GM12801 (cell line): Measurements from ENCODE around the gene SLC5A10.

Experiments used
- TF ChIP-seq, protein P1 (sequence below): IDR thresholded peaks from one replicate; pipeline ENCODE4 v1.5.1; 2011; ENCODE audit warnings: control low read depth; ENCODE audit not compliant: insufficient read length; ENCODE audit errors: extremely low read depth

The SLC5A10 gene

DNA sequence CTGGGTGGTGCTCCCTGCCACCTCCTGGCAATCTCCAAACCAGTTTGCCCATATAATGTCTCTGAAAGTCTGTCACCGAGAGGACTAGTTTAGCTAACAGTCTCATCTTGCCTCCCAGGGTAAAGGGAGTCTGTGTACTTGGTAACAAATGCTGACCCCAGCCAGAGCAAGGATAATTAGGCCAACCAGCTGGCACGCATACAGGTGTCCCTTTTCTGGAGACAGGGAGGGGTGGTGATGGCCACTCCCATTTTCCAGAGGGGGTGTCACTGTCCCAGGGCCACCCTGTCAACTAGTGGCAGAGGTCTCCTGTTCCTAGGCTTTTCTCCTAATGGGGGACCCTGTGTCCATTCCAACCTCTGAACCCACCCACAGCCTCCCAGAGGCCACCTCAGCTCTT lies 44.5 kb downstream of the SLC5A10 start:
- TF ChIP-seq, protein P1, sequence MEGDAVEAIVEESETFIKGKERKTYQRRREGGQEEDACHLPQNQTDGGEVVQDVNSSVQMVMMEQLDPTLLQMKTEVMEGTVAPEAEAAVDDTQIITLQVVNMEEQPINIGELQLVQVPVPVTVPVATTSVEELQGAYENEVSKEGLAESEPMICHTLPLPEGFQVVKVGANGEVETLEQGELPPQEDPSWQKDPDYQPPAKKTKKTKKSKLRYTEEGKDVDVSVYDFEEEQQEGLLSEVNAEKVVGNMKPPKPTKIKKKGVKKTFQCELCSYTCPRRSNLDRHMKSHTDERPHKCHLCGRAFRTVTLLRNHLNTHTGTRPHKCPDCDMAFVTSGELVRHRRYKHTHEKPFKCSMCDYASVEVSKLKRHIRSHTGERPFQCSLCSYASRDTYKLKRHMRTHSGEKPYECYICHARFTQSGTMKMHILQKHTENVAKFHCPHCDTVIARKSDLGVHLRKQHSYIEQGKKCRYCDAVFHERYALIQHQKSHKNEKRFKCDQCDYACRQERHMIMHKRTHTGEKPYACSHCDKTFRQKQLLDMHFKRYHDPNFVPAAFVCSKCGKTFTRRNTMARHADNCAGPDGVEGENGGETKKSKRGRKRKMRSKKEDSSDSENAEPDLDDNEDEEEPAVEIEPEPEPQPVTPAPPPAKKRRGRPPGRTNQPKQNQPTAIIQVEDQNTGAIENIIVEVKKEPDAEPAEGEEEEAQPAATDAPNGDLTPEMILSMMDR = no peak

DNA sequence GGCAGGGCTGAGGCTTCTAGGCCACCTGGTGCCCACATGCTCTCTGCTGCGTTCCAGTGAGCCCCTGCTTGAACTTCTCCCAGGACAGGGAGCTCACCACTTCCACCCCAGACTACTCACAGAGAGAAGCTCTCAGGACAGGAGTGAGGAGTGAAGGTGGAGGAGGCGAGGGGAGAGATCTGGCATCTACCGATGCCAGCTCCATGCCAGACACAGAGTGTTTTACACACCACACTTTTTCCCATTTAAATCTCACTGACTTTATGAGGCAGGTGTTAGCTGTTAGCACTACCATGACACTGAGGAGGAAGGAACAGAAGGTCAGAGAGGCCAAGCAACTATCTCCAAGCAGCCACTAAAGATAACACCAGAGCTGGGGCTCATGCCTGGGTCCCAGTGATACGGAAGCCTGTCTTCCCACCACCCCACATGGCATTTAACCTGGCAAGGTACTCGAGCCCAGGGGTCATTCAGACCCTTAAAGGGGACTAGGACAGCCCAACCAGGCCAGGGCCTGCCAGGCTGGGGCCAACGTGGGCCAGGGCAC lies 45.8 kb downstream of the SLC5A10 start:
- TF ChIP-seq, protein P1 = no peak

DNA sequence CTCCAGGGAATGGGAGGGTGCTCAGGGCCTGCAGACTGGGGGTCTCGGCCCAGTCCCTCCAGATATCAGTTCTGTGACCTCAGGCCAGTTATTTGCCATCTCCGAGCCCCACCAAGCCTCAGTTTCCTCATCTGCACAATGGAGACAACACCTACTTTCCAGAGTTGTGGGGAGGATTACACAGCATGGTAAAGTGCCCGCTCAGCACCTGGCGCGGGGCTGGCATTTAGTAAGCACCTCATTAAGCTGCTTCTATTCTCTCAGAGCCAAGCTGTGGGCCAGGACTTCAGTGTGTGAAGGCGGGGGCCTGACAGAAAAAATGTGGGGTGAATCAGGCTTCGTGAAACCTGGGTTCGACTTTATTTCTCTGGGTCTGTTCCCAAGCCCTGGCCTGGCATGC lies 47.4 kb downstream of the SLC5A10 start:
- TF ChIP-seq, protein P1 = no peak

DNA sequence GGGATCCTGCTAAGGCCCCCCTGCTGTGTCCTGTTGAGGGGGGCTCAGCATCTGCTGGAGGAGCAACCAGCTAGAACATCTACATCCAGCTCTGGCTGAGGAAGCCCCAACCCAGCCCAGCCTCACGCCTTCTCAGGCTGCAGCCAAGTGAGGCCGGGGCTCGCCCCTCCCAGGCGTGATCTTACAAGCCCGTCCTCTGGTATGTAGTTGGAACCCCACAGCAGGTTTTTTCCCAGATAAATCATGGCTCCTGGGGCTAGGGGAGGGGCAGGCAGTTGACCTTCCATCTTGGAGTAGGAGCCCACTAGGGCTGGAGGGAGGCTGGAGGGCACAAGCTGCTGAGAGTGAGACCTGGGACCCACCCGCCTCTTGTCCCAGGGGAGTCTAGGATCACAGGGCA lies 47.9 kb downstream of the SLC5A10 start:
- TF ChIP-seq, protein P1 = no peak

DNA sequence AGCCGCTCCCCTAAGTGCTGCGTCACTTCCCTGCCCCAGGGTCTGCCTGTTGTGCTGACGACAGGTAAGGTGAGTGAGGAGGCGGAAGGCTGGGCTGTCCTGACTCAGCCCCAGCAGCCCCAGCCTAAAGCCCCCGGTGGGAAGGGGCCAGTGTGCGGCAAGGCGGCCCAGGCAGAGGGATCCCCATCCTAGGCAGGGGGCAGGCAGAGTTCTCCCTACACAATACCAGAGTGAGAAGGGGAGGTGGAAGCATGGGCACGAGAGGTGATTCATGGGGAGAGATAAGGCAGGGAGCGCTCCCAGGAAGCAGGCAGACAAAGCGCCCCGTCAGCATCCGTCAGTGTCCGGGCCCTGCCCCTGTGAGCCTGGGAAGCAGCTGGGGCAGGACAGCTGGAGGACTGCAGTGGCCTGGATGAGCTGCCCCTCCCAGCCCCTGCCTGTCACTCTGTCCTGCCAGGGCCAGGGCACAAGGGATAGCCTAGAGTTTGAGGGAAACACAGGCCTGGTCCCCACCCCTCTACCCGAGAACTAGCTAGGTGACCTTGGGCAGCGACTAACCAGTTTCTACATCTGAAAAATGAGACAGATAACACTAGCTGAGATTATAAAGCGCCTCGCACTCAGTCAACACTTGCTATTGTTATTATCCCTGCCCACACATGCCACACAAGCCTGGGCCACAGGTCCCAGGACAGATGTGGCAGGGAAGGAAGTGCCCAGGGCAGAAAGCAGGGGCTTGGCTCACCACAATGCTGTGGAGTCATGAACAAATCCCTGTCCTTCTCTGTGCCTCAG lies 48.8 kb downstream of the SLC5A10 start:
- TF ChIP-seq, protein P1 = no peak

DNA sequence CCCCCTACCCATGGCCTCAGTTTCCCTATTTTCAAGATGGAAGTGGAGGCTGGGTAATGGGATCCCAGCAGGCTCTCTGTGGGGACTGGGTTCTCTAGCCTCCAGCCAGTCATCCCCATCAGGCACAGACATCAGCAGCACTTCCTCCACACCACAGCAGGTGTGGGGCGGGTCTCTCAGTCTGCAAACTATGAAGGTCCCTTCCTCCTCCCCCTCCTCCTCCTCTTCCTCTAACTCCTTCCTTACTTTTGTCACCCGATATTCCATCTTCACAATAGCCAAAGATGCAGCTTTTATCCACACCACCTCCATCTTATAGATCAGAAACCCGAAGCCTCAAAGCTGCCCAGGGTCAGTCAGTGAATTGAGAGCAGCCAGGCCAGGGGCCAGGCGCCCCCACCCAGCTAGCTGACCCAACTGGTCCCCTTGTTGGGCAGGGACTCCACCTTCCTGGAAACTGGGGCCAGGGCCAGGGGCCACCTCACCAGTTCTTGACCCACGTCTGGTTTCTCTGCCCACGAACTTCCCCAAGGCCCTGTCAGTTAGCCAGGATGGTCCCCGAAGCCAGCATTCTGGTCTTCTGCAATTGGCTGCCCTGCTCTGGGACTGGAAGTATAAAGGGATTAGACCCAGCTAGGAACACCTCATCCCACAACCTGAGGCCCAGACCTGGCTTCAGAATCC lies 50.1 kb downstream of the SLC5A10 start:
- TF ChIP-seq, protein P1 = no peak

DNA sequence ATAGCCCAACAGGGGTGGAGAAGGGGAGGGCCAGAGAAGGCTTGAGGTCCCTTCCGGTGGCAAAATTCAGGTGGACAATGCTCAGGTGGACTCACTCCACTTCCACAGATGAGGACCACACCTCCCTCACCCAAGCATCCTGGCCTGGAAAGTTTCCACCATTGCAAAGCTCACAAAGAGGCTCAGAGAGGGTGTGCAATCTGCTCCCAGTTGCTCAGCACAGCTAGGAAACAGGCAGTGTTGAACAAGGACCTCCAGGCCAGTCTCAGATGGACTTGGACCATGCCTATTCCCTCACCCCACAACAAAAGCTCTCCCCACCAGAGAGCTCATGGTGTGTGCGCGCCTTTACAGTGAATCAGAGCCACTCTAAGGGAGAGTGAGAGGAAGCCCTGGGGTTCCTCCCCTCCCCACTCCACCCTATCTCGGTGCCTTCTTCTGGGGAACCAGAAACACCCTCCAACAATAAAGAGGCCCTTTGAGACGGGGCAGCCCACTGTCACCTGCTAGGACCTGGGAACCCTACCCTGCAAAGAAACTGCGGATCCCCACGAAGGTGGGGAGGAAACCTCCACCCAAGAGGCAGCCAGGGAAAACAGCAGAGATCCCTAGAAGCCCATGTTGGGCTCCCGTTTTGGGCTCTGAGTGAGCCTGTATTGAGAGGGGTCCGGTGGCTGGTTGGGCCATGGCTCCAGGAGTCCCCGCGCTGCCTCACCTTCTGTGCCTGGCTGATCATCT lies 51.0 kb downstream of the SLC5A10 start:
- TF ChIP-seq, protein P1 = no peak
